Inferior parietal cortex (tissue), 1 donor: ENCODE measurements around the gene ARHGEF25.
"Not testable (repeated sequence)": the region's sequence is repeated elsewhere in the genome, so short reads cannot be mapped to it uniquely, and the experiment has no call there.

Source experiments
- DNase-seq: peaks from one replicate; pipeline ENCODE4 v3.0.0-alpha.2; 2016; ENCODE audit errors: extremely low spot score

The ARHGEF25 gene

GRCh38 chr12:57609101-57609780 lies 2.0 kb upstream of the ARHGEF25 start:
- no peak for DNase-seq

DNA sequence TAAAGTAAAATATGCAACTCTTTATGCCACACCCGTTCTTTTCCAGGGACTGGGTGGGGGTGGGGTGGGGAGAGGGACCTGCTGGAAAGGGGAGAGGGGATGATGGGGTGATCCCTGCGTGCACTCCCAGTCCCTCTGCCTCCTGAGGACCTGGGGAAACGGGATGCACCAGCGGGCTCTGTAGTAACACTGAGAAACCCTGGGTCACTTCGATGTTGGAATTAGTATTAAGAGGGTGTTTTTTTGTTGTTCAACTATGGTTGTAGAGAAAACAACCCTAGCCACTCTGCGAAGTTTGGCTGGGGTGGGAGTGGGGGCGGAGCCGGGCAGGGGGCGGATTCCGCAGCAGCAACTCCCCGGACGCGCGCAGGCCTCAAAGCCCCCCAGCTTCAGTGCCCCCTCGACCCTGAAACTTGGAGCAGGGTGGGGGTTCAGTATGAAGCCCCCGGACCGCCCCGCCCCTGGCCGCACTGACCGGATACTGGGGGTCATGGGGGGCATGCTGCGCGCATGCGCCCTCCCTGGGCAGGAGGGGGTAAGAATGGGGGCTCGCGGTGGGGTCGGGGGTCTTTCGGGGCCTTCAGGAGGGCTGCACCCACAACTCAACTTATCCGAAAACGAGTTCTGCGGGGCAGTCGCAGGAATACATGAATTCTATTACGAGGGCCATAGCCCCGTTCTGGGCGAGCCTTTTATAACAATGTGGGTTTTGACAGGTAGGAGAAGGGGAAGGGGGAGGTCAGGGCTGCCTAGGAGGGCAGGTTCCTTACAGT lies 1.3 kb upstream of the ARHGEF25 start:
- DNase-seq: no peak

- no peak for DNase-seq
Measured at GRCh38 chr12:57610554-57611107, 604 bp upstream of the ARHGEF25 start.

GRCh38 chr12:57611827-57612710 lies 834 bp downstream of the ARHGEF25 start:
- no peak for DNase-seq

GRCh38 chr12:57612711-57613426 lies 1.6 kb downstream of the ARHGEF25 start:
- no peak for DNase-seq

- no peak for DNase-seq
Measured at GRCh38 chr12:57613427-57614109, 2.3 kb downstream of the ARHGEF25 start.

GRCh38 chr12:57614178-57614947 lies 3.1 kb downstream of the ARHGEF25 start:
- no peak for DNase-seq

DNA sequence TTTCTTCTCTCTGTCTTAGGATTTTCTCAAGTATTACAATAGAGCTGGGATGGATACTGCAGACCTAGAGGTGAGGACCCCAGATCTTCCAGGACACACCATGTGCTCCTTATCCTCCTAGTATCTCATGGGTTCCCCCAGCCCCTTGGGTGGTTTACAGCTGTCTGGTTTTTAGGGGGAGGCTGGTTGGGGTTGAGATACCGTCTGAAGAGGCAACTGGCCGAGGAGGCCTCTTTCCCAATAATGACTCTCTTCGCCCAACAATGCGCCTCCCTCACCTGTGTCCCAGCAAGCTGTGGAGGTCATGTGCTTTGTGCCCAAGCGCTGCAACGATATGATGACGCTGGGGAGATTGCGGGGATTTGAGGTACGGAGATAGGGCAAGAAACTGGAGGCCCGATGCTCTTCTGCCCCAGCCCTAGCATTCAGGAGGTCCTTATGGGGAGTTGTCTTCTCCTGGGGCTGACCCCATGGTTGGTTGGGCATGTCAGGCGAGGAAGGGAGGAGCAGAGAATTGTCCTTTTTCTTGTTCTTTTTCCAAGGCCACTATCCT lies 3.8 kb downstream of the ARHGEF25 start:
- no peak for DNase-seq

DNA sequence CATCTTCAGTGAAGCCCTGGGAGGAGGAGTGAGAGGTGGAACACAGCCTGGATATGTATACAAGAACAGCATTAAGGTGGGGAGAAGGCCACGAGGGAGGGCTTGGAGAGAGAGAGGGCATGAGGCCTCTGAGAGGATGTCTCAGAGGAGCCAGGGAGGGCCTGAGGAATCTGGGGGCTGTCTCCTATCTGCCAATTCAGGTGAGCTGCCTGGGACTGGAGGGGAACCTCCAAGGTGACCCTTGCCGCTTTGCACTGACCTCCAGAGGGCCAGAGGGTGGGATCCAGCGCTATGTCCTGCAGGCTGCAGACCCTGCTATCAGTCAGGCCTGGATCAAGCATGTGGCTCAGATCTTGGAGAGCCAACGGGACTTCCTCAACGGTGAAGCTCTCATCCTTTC lies 4.4 kb downstream of the ARHGEF25 start:
- no peak for DNase-seq

DNA sequence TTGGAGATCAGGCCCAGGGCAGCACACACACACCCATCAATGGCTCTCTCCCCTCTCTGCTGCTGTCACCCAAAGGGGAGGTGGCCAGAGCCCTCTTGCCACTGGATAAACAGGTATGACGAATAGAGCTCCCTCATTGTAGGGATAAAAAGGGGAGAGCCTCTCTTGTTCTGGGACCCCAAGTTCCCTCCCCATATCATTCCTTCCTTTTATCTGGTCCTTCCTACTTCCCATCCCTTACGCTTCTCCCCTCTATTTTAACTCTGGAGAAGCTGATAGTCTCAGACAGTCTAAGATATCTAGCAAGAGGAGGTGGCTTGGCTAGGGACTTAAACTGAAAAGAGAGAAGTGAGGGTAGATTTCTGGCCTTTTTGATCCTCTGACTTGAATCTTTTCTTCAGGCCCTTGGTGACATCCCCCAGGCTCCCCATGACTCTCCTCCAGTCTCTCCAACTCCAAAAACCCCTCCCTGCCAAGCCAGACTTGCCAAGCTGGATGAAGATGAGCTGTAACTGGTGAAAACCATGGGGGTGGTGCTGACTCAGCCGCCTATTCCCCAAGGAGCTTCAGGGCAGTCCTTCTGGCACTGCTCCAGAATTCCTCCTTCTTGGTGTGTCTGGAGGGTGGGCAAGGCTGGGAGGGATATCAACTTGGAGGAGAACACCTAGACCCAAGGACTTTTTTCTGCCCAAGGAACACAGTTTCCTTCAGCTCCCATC lies 5.3 kb downstream of the ARHGEF25 start:
- no peak for DNase-seq

DNA sequence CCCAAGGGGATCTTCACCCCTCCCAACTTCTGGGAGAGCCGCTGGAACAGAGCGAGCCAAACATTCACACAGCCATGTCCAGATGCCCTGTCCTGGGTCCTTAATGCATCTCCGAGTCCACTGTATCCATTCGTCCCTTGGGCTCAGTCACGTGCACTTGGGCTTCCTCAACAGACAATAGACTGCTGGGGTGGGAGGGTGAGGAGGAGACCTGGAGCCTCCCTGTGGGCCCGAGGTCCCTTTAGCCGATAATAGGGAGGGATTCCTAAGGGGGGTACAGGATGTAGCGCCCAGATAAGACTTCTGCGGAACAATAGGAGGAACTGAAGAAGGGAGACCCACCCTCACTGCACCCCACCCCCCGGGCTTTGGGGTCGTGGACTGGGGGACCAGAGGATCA lies 6.7 kb downstream of the ARHGEF25 start:
- no peak for DNase-seq

GRCh38 chr12:57618431-57618830 lies 7.2 kb downstream of the ARHGEF25 start:
- not testable (repeated sequence) for DNase-seq

- DNase-seq: no peak
Measured at GRCh38 chr12:57618966-57619433, 7.8 kb downstream of the ARHGEF25 start.

DNA sequence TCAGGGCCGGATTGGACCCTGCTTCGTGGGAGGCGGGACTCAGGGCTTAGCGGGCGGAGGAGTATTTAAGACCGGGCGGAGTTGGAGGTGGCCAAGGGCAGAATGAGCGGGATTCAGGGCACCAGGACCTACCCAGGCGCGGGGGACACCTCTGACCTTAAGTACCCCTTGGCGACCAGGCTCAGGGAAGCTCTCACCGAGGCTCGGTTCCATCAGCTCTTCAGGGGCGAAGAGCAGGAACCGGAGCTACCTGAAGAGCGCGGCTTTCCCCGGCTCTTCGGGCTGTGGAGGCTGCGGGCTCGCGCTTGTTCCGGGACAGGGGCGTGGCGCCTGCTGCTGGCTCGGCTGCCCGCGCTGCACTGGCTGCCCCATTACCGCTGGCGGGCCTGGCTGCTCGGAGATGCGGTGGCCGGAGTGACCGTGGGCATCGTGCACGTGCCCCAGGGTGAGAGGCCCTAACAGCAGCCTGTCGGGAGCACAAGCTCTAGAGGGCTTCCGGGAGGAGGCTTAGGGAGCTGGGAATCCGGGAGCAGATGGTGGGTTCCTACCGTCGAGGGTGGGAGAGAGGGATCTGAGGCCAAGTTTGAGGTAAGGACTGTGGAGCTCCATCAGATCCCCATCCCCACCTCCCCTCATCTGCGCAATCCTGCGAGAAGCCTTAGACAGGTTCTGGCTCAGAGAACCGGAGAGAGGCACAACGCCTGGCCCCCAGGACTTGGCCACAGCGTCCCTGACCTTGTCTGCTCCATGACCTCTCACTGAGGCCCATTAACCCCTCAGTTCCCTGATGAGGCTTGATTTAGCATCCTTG lies 8.4 kb downstream of the ARHGEF25 start:
- DNase-seq: no peak

DNA sequence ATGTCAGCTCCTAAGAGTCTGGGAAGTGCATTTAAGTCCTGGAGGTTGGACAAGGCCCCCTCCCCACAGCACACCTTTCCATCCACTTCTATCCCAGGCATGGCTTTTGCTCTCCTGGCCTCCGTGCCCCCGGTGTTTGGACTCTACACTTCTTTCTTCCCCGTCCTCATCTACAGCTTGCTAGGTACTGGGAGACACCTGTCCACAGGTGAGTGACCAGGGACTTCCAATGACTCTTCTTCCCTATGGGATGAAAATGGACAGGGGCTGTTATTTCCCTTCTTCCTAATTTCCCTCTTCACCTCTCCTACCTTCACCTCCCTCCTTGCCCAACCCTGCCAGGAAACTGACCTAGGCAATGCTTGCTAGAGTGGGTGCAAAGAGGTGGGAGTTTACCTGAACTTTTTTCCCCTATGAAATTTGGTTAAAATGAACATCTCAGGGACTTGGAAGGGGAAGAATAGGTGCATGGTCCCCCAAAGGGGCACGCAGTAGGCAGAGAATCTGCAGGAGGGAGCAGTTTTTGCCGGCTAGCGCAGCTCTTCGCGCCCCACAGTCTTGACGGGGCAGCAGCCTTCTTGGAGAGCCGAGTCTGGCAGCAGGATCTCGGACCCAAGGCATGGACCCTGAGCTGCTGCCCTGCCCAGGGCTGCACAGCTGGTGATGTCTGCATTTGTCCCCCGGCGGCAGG lies 9.2 kb downstream of the ARHGEF25 start:
- no peak for DNase-seq

DNA sequence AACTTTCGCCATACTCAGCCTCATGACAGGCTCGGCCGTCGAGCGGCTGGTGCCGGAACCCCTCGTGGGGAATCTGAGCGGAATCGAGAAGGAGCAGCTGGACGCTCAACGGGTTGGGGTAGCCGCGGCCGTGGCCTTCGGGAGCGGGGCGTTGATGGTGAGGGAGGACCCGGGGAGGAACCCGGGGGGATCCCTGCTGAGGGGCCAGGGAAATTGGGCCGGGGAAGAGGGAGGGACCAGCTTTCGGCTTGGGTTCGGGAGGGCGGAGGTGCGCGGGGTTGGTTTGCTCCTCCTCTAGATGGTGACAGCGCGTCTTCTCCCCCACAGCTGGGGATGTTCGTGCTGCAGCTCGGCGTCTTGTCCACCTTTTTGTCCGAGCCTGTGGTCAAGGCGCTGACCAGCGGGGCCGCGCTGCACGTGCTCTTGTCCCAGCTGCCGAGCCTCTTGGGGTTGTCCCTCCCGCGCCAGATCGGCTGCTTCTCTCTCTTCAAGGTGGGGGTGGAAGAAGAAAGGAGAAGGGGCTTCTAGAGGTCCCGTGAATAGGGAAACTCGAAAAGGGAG lies 9.8 kb downstream of the ARHGEF25 start:
- DNase-seq: no peak
